K562 (cell line): ENCODE measurements around the gene EPB42. TPM values are rescaled to one million over a fixed set of nuclear protein-coding genes. Genes with fewer than 3 reads are reported as not detected.

Experiments
- BHLHE40 ChIP-seq: IDR thresholded peaks from 2 replicates; pipeline ENCODE4 v1.6.1; 2011; ENCODE audit warnings: low read length, improper control_type of control experiment
- CBX2 ChIP-seq: fragments of 200-600 bp; sonication (generic); IDR thresholded peaks from one replicate; pipeline ENCODE4 v1.6.1; 2012; ENCODE audit warnings: mild to moderate bottlenecking, low read length, inconsistent platforms; ENCODE audit not compliant: insufficient read depth, poor library complexity, severe bottlenecking
- CEBPG ChIP-seq, 3 experiments: fragments of 200-800 bp in 1 of 3; sonication (Bioruptor generic) in 1 of 3; sonication (generic) in 1 of 3; formaldehyde crosslinking in 1 of 3; IDR thresholded peaks in 2 of 3; conservative IDR thresholded peaks in 1 of 3; 2 replicates each; pipeline versions ENCODE4 v1.6.1 to v1.8.0; 2016 to 2022; ENCODE audit warnings: missing compliant biosample characterization in 2 of 3, missing genetic modification characterization in 2 of 3, mild to moderate bottlenecking in 1 of 3, missing genetic modification reagents in 1 of 3
- CREBBP ChIP-seq: IDR thresholded peaks from one replicate; pipeline ENCODE4 v1.6.1; 2012; ENCODE audit warnings: low read depth, mild to moderate bottlenecking, control low read depth, inconsistent platforms, low read length
- CSDE1 ChIP-seq, 2 experiments: fragments of 450-650 bp; IDR thresholded peaks; 2 replicates each; pipeline ENCODE4 v1.6.1; 2016; ENCODE audit warnings: mild to moderate bottlenecking in 1 of 2
- ETV1 ChIP-seq: fragments of 450-650 bp; conservative IDR thresholded peaks from 2 replicates; pipeline ENCODE4 v1.6.1; 2016; ENCODE audit warnings: missing genetic modification characterization, control low read depth, low read depth, missing compliant biosample characterization
- ETV5 ChIP-seq: sonication (generic); formaldehyde crosslinking; IDR thresholded peaks from 2 replicates; pipeline ENCODE4 v1.4.0; 2020; ENCODE audit warnings: low read depth, mild to moderate bottlenecking, missing genetic modification reagents
- ETV6 ChIP-seq, 3 experiments: fragments of 150-350 bp in 1 of 3; sonication (generic) in 1 of 3; formaldehyde crosslinking in 1 of 3; IDR thresholded peaks; 2 replicates each; pipeline versions ENCODE4 v1.6.1 to v1.8.0; 2014 to 2022; ENCODE audit warnings: borderline replicate concordance in 2 of 3, low read depth in 2 of 3, antibody characterized with exemption in 1 of 3, low read length in 1 of 3, mild to moderate bottlenecking in 1 of 3, missing genetic modification reagents in 1 of 3
- HNRNPUL1 ChIP-seq: fragments of 200-400 bp; formaldehyde crosslinking; IDR thresholded peaks from 2 replicates; pipeline ENCODE4 v1.6.1; 2017; ENCODE audit warnings: low read length
- KLF10 ChIP-seq: fragments of 250-450 bp; sonication (Bioruptor Pico); IDR thresholded peaks from 2 replicates; pipeline ENCODE4 v1.6.1; 2021; ENCODE audit warnings: matching md5 sums
- KLF6 ChIP-seq: fragments of 250-450 bp; sonication (Bioruptor Pico); IDR thresholded peaks from 2 replicates; pipeline ENCODE4 v1.4.0; 2020; ENCODE audit warnings: mild to moderate bottlenecking, moderate library complexity, borderline replicate concordance
- MCM2 ChIP-seq: fragments of 450-650 bp; IDR thresholded peaks from 2 replicates; pipeline ENCODE4 v1.6.1; 2017; ENCODE audit warnings: low read depth, mild to moderate bottlenecking
- MCM7 ChIP-seq, 2 experiments: fragments of 450-650 bp; IDR thresholded peaks; 2 replicates each; pipeline ENCODE4 v1.6.1; 2016 to 2018
- MEF2A ChIP-seq: IDR thresholded peaks from 2 replicates; pipeline ENCODE4 v1.6.1; 2011; ENCODE audit warnings: low read depth, mild to moderate bottlenecking, low read length, moderate library complexity; ENCODE audit not compliant: control insufficient read depth
- MEIS2 ChIP-seq: fragments of 450-650 bp; IDR thresholded peaks from 2 replicates; pipeline ENCODE4 v1.6.1; 2014; ENCODE audit warnings: mild to moderate bottlenecking; ENCODE audit not compliant: partially characterized antibody
- POLR2H ChIP-seq: IDR thresholded peaks from 2 replicates; pipeline ENCODE4 v1.6.1; 2016; ENCODE audit warnings: missing genetic modification characterization, low read depth, mild to moderate bottlenecking, control low read depth, missing compliant biosample characterization, moderate library complexity
- RAD21 ChIP-seq, 2 experiments: fragments of 250-450 bp in 1 of 2; fragments of 450-650 bp in 1 of 2; sonication (Bioruptor Pico) in 1 of 2; formaldehyde crosslinking in 1 of 2; IDR thresholded peaks in 1 of 2; conservative IDR thresholded peaks in 1 of 2; 2 replicates each; pipeline versions ENCODE4 v1.4.0 to v1.8.0; 2020 to 2022; ENCODE audit warnings: mild to moderate bottlenecking in 2 of 2, moderate library complexity in 1 of 2
- RNF2 ChIP-seq: sonication (generic); IDR thresholded peaks from 2 replicates; pipeline ENCODE4 v1.6.1; 2016
- SP1 ChIP-seq: sonication (generic); formaldehyde crosslinking; IDR thresholded peaks from 2 replicates; pipeline ENCODE4 v1.8.1; 2022; ENCODE audit warnings: mild to moderate bottlenecking, missing genetic modification reagents
- SREBF1 ChIP-seq: fragments of 150-350 bp; IDR thresholded peaks from 2 replicates; pipeline ENCODE4 v1.6.1; 2014; ENCODE audit warnings: antibody characterized with exemption, low read depth, low read length, borderline replicate concordance
- SREBF2 ChIP-seq: sonication (generic); formaldehyde crosslinking; IDR thresholded peaks from 2 replicates; pipeline ENCODE4 v1.4.0; 2020; ENCODE audit warnings: mild to moderate bottlenecking, missing genetic modification reagents
- SRSF7 ChIP-seq: fragments of 200-400 bp; formaldehyde crosslinking; optimal IDR thresholded peaks from 2 replicates; pipeline ENCODE3; 2017; ENCODE audit warnings: mild to moderate bottlenecking, low read depth, low read length
- TBL1XR1 ChIP-seq, 2 experiments: IDR thresholded peaks; 2 replicates each; pipeline ENCODE4 v1.6.1; 2012; ENCODE audit warnings: improper control_type of control experiment in 2 of 2, low read length in 2 of 2, mild to moderate bottlenecking in 1 of 2
- TEAD1 ChIP-seq, 2 experiments: fragments of 450-650 bp in 1 of 2; sonication (generic) in 1 of 2; formaldehyde crosslinking; IDR thresholded peaks; 2 replicates each; pipeline versions ENCODE4 v1.4.0 to v1.8.0; 2020 to 2022; ENCODE audit warnings: mild to moderate bottlenecking in 2 of 2, missing genetic modification reagents in 1 of 2
- YY1 ChIP-seq, 3 experiments: IDR thresholded peaks; 2 replicates each; pipeline ENCODE4 v1.6.1; 2011; ENCODE audit warnings: low read length in 2 of 3, mild to moderate bottlenecking in 2 of 3, moderate library complexity in 2 of 3, borderline replicate concordance in 1 of 3, control low read depth in 1 of 3, low read depth in 1 of 3; ENCODE audit not compliant: insufficient read depth in 3 of 3, insufficient replicate concordance in 2 of 3, control insufficient read depth in 1 of 3, insufficient read length in 1 of 3; ENCODE audit errors: extremely low read depth in 1 of 3
- ZNF282 ChIP-seq: sonication (generic); formaldehyde crosslinking; IDR thresholded peaks from 2 replicates; pipeline ENCODE4 v1.8.1; 2023; ENCODE audit warnings: missing genetic modification reagents
- ZNF699 ChIP-seq: fragments of 250-450 bp; sonication (Bioruptor Pico); IDR thresholded peaks from 2 replicates; pipeline ENCODE4 v1.8.0; 2021; ENCODE audit warnings: mild to moderate bottlenecking, moderate library complexity; ENCODE audit not compliant: insufficient replicate concordance
- ZNF77 ChIP-seq: fragments of 250-450 bp; sonication (Bioruptor Pico); IDR thresholded peaks from 2 replicates; pipeline ENCODE4 v1.5.0; 2020
- polyA plus RNA-seq, 8 experiments: library from polyadenylated mRNA; depleted of rRNA in 4 of 8; stranded (reverse) in 5 of 8; unstranded in 3 of 8; fragments of >200 nt; fragmentation: Nextera tagmentation in 2 of 8; fragmentation: Illumina TruSeq in 1 of 8; extraction: Ambion mirVana in 2 of 8; extraction: Trizol in 1 of 8; gene quantifications; 2 replicates each; pipeline versions ENCODE4 v1.2.1 to v1.2.3, GENCODE V29; 2011 to 2014; ENCODE audit warnings: inconsistent platforms in 1 of 8, missing spikeins in 1 of 8
- total RNA-seq, 7 experiments: library from RNA; depleted of rRNA in 6 of 7; stranded (reverse); fragments of >200 nt in 6 of 7; fragmentation: Illumina TruSeq in 2 of 7; extraction: Trizol in 2 of 7; gene quantifications; 2 replicates each; pipeline versions ENCODE4 v1.2.1 to v1.2.3, GENCODE V29; 2011 to 2021; ENCODE audit warnings: low replicate concordance in 1 of 7
- TF ChIP-seq, protein P1 (sequence below): fragments of 250-450 bp; sonication (Bioruptor Pico); IDR thresholded peaks from 2 replicates; pipeline ENCODE4 v1.9.0; 2021; ENCODE audit warnings: mild to moderate bottlenecking
- TF ChIP-seq, protein P2 (sequence below): fragments of 250-450 bp; sonication (Bioruptor Pico); IDR thresholded peaks from 2 replicates; pipeline ENCODE4 v1.8.0; 2021; ENCODE audit warnings: moderate library complexity, mild to moderate bottlenecking, inconsistent platforms

Gene EPB42
- total and polyA plus RNA-seq, 9 of the 15 experiments (the other 6 are each of a cell fraction or from before 2014, with no cell fraction given) = 0.38 to 2.3 (median 1.4) TPM

DNA sequence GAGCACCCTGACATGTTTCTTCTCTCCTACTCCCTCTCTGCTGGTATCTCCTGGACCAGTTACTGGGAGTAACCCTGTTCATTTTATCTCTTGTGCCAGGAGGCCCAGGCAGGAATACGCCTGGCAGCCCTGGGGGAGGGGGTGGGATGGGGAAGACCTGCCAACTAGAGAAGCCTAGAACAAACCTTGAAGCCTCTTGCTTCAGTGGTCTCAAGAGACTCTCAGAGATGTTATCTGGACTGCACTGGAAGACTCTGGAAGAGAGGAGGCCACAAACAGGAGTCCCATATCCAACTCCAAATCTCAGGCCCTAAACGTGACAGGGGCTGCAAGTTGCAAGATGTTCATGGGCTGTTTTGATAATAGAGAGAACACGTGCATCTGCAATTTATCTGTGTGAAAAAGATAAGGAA, at the start of gene EPB42 (continued):
- no peak for TF ChIP-seq ETV1 (tag)
- no peak for TF ChIP-seq ZNF77 (CRISPR knock-in tag)
- TF ChIP-seq CBX2 = no peak
- TF ChIP-seq HNRNPUL1 = no peak
- no peak for TF ChIP-seq MCM2
- TF ChIP-seq KLF10 = no peak
- TF ChIP-seq RNF2 = peak; percentile 23; the same call in 1 of the 2 replicates
- no peak for TF ChIP-seq ZNF699 (CRISPR knock-in tag)
- TF ChIP-seq, protein P1, sequence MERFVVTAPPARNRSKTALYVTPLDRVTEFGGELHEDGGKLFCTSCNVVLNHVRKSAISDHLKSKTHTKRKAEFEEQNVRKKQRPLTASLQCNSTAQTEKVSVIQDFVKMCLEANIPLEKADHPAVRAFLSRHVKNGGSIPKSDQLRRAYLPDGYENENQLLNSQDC = no peak
- no peak for TF ChIP-seq MEF2A
- TF ChIP-seq SREBF1 = no peak
- TF ChIP-seq CREBBP = no peak
- TF ChIP-seq KLF6 (CRISPR knock-in tag) = no peak
- TF ChIP-seq RAD21 (CRISPR knock-in tag; conservative IDR thresholded peaks at IDR 0.05 in 1 of 2, IDR thresholded peaks at IDR 0.05 in 1 of 2) = no peak
- no peak for TF ChIP-seq SRSF7
- TF ChIP-seq POLR2H (tag) = no peak
- no peak for TF ChIP-seq ETV5 (CRISPR knock-in tag)
- peak in 1 of 2 experiments; percentile 67; a peak in 1 of 4 replicates for TF ChIP-seq TBL1XR1 (IDR thresholded peaks at IDR 0.05; ENCODE audit: low read length in 2 of 2)
- TF ChIP-seq SREBF2 (CRISPR knock-in tag) = no peak
- peak; percentile 98 for TF ChIP-seq BHLHE40
- no peak for TF ChIP-seq MCM7 (IDR thresholded peaks at IDR 0.05)
- no peak for TF ChIP-seq ZNF282 (CRISPR knock-in tag)
- TF ChIP-seq SP1 = no peak
- TF ChIP-seq ETV6 (IDR thresholded peaks at IDR 0.05; ENCODE audit: borderline replicate concordance in 1 of 2, low read depth in 2 of 2, low read length in 1 of 2) = peak in 1 of 2 experiments; percentile 31; a peak in 1 of 4 replicates
- no peak for TF ChIP-seq ETV6 (CRISPR knock-in tag; IDR thresholded peaks at IDR 0.05; ENCODE audit: borderline replicate concordance)
- no peak for TF ChIP-seq CEBPG (CRISPR knock-in tag; IDR thresholded peaks at IDR 0.05)
- TF ChIP-seq CEBPG (tag; conservative IDR thresholded peaks at IDR 0.05 in 1 of 2, IDR thresholded peaks at IDR 0.05 in 1 of 2) = no peak
- peak in 1 of 3 experiments; percentile 4 for TF ChIP-seq YY1 (IDR thresholded peaks at IDR 0.05; ENCODE audit: borderline replicate concordance in 1 of 3, control insufficient read depth in 1 of 3, extremely low read depth in 1 of 3, insufficient read depth in 3 of 3, insufficient read length in 1 of 3, insufficient replicate concordance in 2 of 3, low read depth in 1 of 3, low read length in 2 of 3)
- TF ChIP-seq TEAD1 (CRISPR knock-in tag; IDR thresholded peaks at IDR 0.05) = 0 out of 4 replicates have a peak, but pooled peaks of 1 of the 2 experiments have one; percentile 47
- TF ChIP-seq, protein P2, sequence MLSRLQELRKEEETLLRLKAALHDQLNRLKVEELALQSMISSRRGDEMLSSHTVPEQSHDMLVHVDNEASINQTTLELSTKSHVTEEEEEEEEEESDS (CRISPR knock-in tag) = no peak
- TF ChIP-seq CSDE1 (IDR thresholded peaks at IDR 0.05) = no peak
- no peak for TF ChIP-seq MEIS2
